ENCODE data around the gene NRCAM.

The NRCAM gene

GRCh38 chr7:108451296-108451848 lies 4.9 kb downstream of the NRCAM start:
- H3K4me3 ChIP-seq (ENCODE audit: low read length) = no peak overlapping the region
- H3K4me2 ChIP-seq (ENCODE audit: low read depth, low read length) = no peak overlapping the region
- H3K9ac ChIP-seq (ENCODE audit: low read length) = no peak overlapping the region
- H3K9me2 ChIP-seq (replicated peaks; ENCODE audit: insufficient read depth, low read length) = no peaks in the 10 kb centered on the region
- TF ChIP-seq, protein P1, sequence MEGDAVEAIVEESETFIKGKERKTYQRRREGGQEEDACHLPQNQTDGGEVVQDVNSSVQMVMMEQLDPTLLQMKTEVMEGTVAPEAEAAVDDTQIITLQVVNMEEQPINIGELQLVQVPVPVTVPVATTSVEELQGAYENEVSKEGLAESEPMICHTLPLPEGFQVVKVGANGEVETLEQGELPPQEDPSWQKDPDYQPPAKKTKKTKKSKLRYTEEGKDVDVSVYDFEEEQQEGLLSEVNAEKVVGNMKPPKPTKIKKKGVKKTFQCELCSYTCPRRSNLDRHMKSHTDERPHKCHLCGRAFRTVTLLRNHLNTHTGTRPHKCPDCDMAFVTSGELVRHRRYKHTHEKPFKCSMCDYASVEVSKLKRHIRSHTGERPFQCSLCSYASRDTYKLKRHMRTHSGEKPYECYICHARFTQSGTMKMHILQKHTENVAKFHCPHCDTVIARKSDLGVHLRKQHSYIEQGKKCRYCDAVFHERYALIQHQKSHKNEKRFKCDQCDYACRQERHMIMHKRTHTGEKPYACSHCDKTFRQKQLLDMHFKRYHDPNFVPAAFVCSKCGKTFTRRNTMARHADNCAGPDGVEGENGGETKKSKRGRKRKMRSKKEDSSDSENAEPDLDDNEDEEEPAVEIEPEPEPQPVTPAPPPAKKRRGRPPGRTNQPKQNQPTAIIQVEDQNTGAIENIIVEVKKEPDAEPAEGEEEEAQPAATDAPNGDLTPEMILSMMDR (IDR thresholded peaks at IDR 0.05; ENCODE audit: low read length) = no peak
- no peak for TF ChIP-seq EZH2 (optimal IDR thresholded peaks at IDR 0.05; ENCODE audit: low read depth, low read length)
- no peak for TF ChIP-seq EZH2phosphoT487 (IDR thresholded peaks at IDR 0.05; ENCODE audit: low read length)
- H3F3A ChIP-seq (ENCODE audit: insufficient read depth, low read length) = no peaks in the 10 kb centered on the region
- no peak overlapping the region for H2AFZ ChIP-seq (ENCODE audit: low read length)
- no peaks in the 10 kb centered on the region for H3K36me3 ChIP-seq (replicated peaks; ENCODE audit: insufficient read depth, low read length)
- no peaks in the 10 kb centered on the region for H3K9me3 ChIP-seq (replicated peaks; ENCODE audit: insufficient read depth, low read length)
- peaks cover 21% of the 10 kb centered on the region for H3K27me3 ChIP-seq (replicated peaks; ENCODE audit: insufficient read depth, low read length)
- no peaks in the 10 kb centered on the region for H4K20me1 ChIP-seq (ENCODE audit: insufficient read depth, low read length)
- DNase-seq = no peak
- H3K27ac ChIP-seq (ENCODE audit: low read length) = no peak overlapping the region
- no peaks in the 10 kb centered on the region for H3K4me1 ChIP-seq (ENCODE audit: low read length)
- H3K79me2 ChIP-seq (ENCODE audit: low read length) = no peaks in the 10 kb centered on the region

DNA sequence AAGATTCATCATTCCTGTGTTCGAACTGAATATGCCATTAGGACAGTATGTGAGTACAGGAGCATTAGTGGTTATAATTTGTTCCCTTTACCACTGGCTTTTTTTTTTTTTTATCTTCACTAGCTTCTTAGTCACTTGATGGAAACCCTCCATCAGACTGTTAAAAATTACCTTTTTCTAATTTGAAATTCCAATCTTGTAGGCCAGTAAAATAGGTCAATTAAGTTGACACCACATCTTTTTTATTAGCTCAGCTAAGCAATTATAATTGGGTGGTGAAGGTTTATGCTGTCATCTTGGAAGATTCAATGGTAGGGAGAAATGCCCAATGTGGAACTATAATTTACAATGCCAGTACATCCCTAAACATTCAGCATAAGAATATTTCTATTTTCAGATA lies 6.1 kb downstream of the NRCAM start:
- H3K36me3 ChIP-seq (replicated peaks; ENCODE audit: insufficient read depth, low read length) = no peaks in the 10 kb centered on the region
- H3K9me2 ChIP-seq (replicated peaks; ENCODE audit: insufficient read depth, low read length) = no peaks in the 10 kb centered on the region
- no peak for TF ChIP-seq EZH2 (optimal IDR thresholded peaks at IDR 0.05; ENCODE audit: low read depth, low read length)
- no peaks in the 10 kb centered on the region for H3F3A ChIP-seq (ENCODE audit: insufficient read depth, low read length)
- H2AFZ ChIP-seq (ENCODE audit: low read length) = no peak overlapping the region
- no peak overlapping the region for H3K27ac ChIP-seq (ENCODE audit: low read length)
- peaks cover 11% of the 10 kb centered on the region for H3K27me3 ChIP-seq (replicated peaks; ENCODE audit: insufficient read depth, low read length)
- H3K9ac ChIP-seq (ENCODE audit: low read length) = no peak overlapping the region
- H4K20me1 ChIP-seq (ENCODE audit: insufficient read depth, low read length) = no peaks in the 10 kb centered on the region
- H3K4me2 ChIP-seq (ENCODE audit: low read depth, low read length) = no peak overlapping the region
- H3K4me3 ChIP-seq (ENCODE audit: low read length) = no peak overlapping the region
- H3K79me2 ChIP-seq (ENCODE audit: low read length) = no peaks in the 10 kb centered on the region
- DNase-seq = no peak
- no peaks in the 10 kb centered on the region for H3K4me1 ChIP-seq (ENCODE audit: low read length)
- no peaks in the 10 kb centered on the region for H3K9me3 ChIP-seq (replicated peaks; ENCODE audit: insufficient read depth, low read length)

GRCh38 chr7:108449521-108449920 lies 6.7 kb downstream of the NRCAM start:
- no peaks in the 10 kb centered on the region for H4K20me1 ChIP-seq (ENCODE audit: insufficient read depth, low read length)
- H3K36me3 ChIP-seq (replicated peaks; ENCODE audit: insufficient read depth, low read length) = no peaks in the 10 kb centered on the region
- peaks cover 5% of the 10 kb centered on the region for H3K27me3 ChIP-seq (replicated peaks; ENCODE audit: insufficient read depth, low read length)
- H3F3A ChIP-seq (ENCODE audit: insufficient read depth, low read length) = no peaks in the 10 kb centered on the region
- no peak overlapping the region for H3K9ac ChIP-seq (ENCODE audit: low read length)
- no peak overlapping the region for H2AFZ ChIP-seq (ENCODE audit: low read length)
- no peak overlapping the region for H3K4me3 ChIP-seq (ENCODE audit: low read length)
- no peaks in the 10 kb centered on the region for H3K9me3 ChIP-seq (replicated peaks; ENCODE audit: insufficient read depth, low read length)
- TF ChIP-seq, protein P1 (IDR thresholded peaks at IDR 0.05; ENCODE audit: low read length) = no peak
- TF ChIP-seq EZH2 (optimal IDR thresholded peaks at IDR 0.05; ENCODE audit: low read depth, low read length) (no peak), EZH2phosphoT487 (IDR thresholded peaks at IDR 0.05; ENCODE audit: low read length) (no peak)
- H3K9me2 ChIP-seq (replicated peaks; ENCODE audit: insufficient read depth, low read length) = no peaks in the 10 kb centered on the region
- H3K4me1 ChIP-seq (ENCODE audit: low read length) = no peaks in the 10 kb centered on the region
- no peak for DNase-seq
- H3K79me2 ChIP-seq (ENCODE audit: low read length) = no peaks in the 10 kb centered on the region
- no peak overlapping the region for H3K27ac ChIP-seq (ENCODE audit: low read length)
- H3K4me2 ChIP-seq (ENCODE audit: low read depth, low read length) = no peak overlapping the region

All from MM.1S (cell line).